GM23338 (cell line): Measurements from ENCODE around the gene FUT2. TPM values are rescaled to one million over a fixed set of nuclear protein-coding genes. Genes with fewer than 3 reads are reported as not detected.

ENCODE experiments used
- ATAC-seq: fragments of 200-7000 bp; cut with Tn5 transposase; 3 replicates; pipeline ENCODE4 v1.9.1; 2020
- DNase-seq: peaks from one replicate; pipeline ENCODE4 v3.0.0-alpha.2; 2015; ENCODE audit warnings: low spot score
- H2AFZ ChIP-seq: fragments of 200-600 bp; sonication (generic); 2 replicates; pipeline ENCODE4 v1.8.0; 2016; ENCODE audit warnings: antibody characterized with exemption, mild to moderate bottlenecking, moderate library complexity
- H3F3A ChIP-seq: fragments of 200-600 bp; sonication (generic); replicated peaks from 2 replicates; pipeline ENCODE4 v1.8.0; 2017; ENCODE audit warnings: antibody characterized with exemption, mixed run types, low read depth
- H3K27ac ChIP-seq: fragments of 200-600 bp; sonication (generic); 2 replicates; pipeline ENCODE4 v1.6.1; 2016; ENCODE audit warnings: low read depth
- H3K27me3 ChIP-seq: fragments of 200-600 bp; sonication (generic); 2 replicates; pipeline ENCODE4 v1.8.0; 2016; ENCODE audit warnings: mild to moderate bottlenecking, mixed run types, moderate library complexity; ENCODE audit not compliant: insufficient read depth
- H3K36me3 ChIP-seq: fragments of 200-600 bp; sonication (generic); 2 replicates; pipeline ENCODE4 v1.8.0; 2016; ENCODE audit warnings: mild to moderate bottlenecking; ENCODE audit not compliant: insufficient read depth
- H3K4me1 ChIP-seq: fragments of 200-600 bp; sonication (generic); 2 replicates; pipeline ENCODE4 v1.8.0; 2016; ENCODE audit warnings: mild to moderate bottlenecking, moderate library complexity; ENCODE audit not compliant: insufficient read depth
- H3K4me2 ChIP-seq: fragments of 200-600 bp; sonication (generic); 2 replicates; pipeline ENCODE4 v1.7.1; 2017; ENCODE audit warnings: mixed run types
- H3K4me3 ChIP-seq: fragments of 200-600 bp; sonication (generic); 2 replicates; pipeline ENCODE4 v1.6.1; 2016; ENCODE audit warnings: mixed run types
- H3K79me2 ChIP-seq: fragments of 200-600 bp; sonication (generic); replicated peaks from 2 replicates; pipeline ENCODE4 v1.8.0; 2017; ENCODE audit warnings: mild to moderate bottlenecking; ENCODE audit not compliant: insufficient read depth
- H3K9me2 ChIP-seq: fragments of 200-600 bp; sonication (generic); 2 replicates; pipeline ENCODE4 v1.8.0; 2017; ENCODE audit not compliant: insufficient read depth
- H4K20me1 ChIP-seq: fragments of 200-600 bp; sonication (generic); replicated peaks from 2 replicates; pipeline ENCODE4 v1.8.0; 2017; ENCODE audit warnings: mild to moderate bottlenecking; ENCODE audit not compliant: insufficient read depth
- H3K27ac Mint-ChIP-seq: 2 replicates; pipeline ENCODE4 v1.8.0; 2020; ENCODE audit warnings: inconsistent platforms, mild to moderate bottlenecking, moderate library complexity, mixed read lengths
- H3K27me3 Mint-ChIP-seq: 3 replicates; pipeline ENCODE4 v1.8.0; 2022; ENCODE audit warnings: low read depth, mild to moderate bottlenecking, moderate library complexity, mixed read lengths, inconsistent platforms; ENCODE audit not compliant: insufficient read depth, poor library complexity
- H3K36me3 Mint-ChIP-seq: 3 replicates; pipeline ENCODE4 v1.8.0; 2021; ENCODE audit warnings: low read depth, mild to moderate bottlenecking, inconsistent platforms, moderate library complexity, mixed read lengths
- H3K4me1 Mint-ChIP-seq: 3 replicates; pipeline ENCODE4 v1.8.0; 2020; ENCODE audit warnings: mild to moderate bottlenecking, inconsistent platforms, mixed read lengths
- H3K4me3 Mint-ChIP-seq: 3 replicates; pipeline ENCODE4 v1.8.0; 2021; ENCODE audit warnings: moderate library complexity, mild to moderate bottlenecking, inconsistent platforms, mixed read lengths
- H3K9me3 Mint-ChIP-seq: 3 replicates; pipeline ENCODE4 v1.8.0; 2020; ENCODE audit warnings: moderate library complexity, mild to moderate bottlenecking, inconsistent platforms, mixed read lengths
- EZH2 ChIP-seq: fragments of 200-600 bp; sonication (generic); IDR thresholded peaks from one replicate; pipeline ENCODE4 v1.8.0; 2017; ENCODE audit warnings: antibody characterized with exemption, mild to moderate bottlenecking, low read depth; ENCODE audit not compliant: unreplicated experiment
- EZH2phosphoT487 ChIP-seq: fragments of 200-600 bp; sonication (generic); IDR thresholded peaks from one replicate; pipeline ENCODE4 v1.8.1; 2018; ENCODE audit warnings: antibody characterized with exemption; ENCODE audit not compliant: unreplicated experiment
- JUNB ChIP-seq: IDR thresholded peaks from one replicate; pipeline ENCODE4 v1.6.1; 2016; ENCODE audit warnings: antibody characterized with exemption; ENCODE audit not compliant: unreplicated experiment
- NANOG ChIP-seq: IDR thresholded peaks from 2 replicates; pipeline ENCODE4 v1.6.1; 2016; ENCODE audit warnings: antibody characterized with exemption, borderline replicate concordance
- STAT1 ChIP-seq: IDR thresholded peaks from one replicate; pipeline ENCODE4 v1.6.1; 2016; ENCODE audit warnings: antibody characterized with exemption; ENCODE audit not compliant: unreplicated experiment
- ZNF114 ChIP-seq: fragments of 250-450 bp; sonication (Bioruptor Pico); IDR thresholded peaks from 2 replicates; pipeline ENCODE4 v1.5.0; 2020; ENCODE audit warnings: mild to moderate bottlenecking, moderate library complexity
- ZNF331 ChIP-seq: fragments of 250-450 bp; sonication (Bioruptor Pico); IDR thresholded peaks from 2 replicates; pipeline ENCODE4 v1.5.0; 2020; ENCODE audit warnings: low read depth, mild to moderate bottlenecking, moderate library complexity
- polyA plus RNA-seq: library from polyadenylated mRNA; unstranded; fragments of >200 nt; fragmentation: Nextera tagmentation; extraction: Ambion mirVana; gene quantifications from 2 replicates; pipeline ENCODE4 v1.2.1, GENCODE V29; 2016
- total RNA-seq: library from RNA; depleted of rRNA; stranded (reverse); fragments of >200 nt; shearing (Covaris generic); gene quantifications from 2 replicates; pipeline ENCODE4 v1.2.3, GENCODE V29; 2014
- TF ChIP-seq, protein P1 (sequence below), 2 experiments: fragments of 200-600 bp in 1 of 2; sonication (generic) in 1 of 2; conservative IDR thresholded peaks; 2 replicates each; pipeline versions ENCODE4 v1.5.1 to v1.6.1; 2016 to 2017; ENCODE audit warnings: antibody characterized with exemption in 2 of 2, low read depth in 2 of 2, mild to moderate bottlenecking in 2 of 2, moderate library complexity in 1 of 2
- TF ChIP-seq, protein P2 (sequence below): fragments of 250-450 bp; sonication (Bioruptor Pico); IDR thresholded peaks from 2 replicates; pipeline ENCODE4 v1.5.0; 2020; ENCODE audit warnings: mild to moderate bottlenecking, moderate library complexity
- TF ChIP-seq, protein P3 (sequence below): IDR thresholded peaks from 2 replicates; pipeline ENCODE4 v1.6.1; 2016; ENCODE audit warnings: antibody characterized with exemption

FUT2 gene
- total and polyA plus RNA-seq, 2 experiments from 2014 or later, result 5.0 to 5.6 TPM

DNA sequence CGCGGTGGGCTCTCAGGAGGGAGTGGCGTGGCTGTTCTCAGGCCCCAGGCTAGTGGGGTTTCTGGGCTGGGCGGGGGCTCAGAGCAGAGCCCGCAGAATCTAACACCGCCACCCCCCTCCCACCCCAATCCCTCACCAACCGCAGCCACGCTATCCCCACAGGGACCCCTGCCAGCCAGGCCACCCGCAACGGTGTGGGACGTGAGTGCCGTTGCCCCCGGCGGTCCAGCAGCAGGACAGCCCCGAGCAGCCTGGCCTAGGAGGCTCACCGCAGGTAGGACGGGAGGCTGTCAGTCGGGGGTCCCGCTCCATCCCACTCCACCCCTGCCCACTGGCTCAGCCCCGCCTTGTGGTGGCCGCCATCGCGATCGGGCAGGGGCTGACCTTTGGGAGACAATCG, 22.8 kb upstream of the FUT2 start, which contains the start of gene NTN5:
NTN5 (minus strand) TSS at position 24 of the 400 bp plus-strand sequence. CDS start 2,031 bp downstream, outside the sequence.
- TF ChIP-seq JUNB (no peak), EZH2phosphoT487 (no peak), EZH2 (no peak)
- TF ChIP-seq, protein P1, sequence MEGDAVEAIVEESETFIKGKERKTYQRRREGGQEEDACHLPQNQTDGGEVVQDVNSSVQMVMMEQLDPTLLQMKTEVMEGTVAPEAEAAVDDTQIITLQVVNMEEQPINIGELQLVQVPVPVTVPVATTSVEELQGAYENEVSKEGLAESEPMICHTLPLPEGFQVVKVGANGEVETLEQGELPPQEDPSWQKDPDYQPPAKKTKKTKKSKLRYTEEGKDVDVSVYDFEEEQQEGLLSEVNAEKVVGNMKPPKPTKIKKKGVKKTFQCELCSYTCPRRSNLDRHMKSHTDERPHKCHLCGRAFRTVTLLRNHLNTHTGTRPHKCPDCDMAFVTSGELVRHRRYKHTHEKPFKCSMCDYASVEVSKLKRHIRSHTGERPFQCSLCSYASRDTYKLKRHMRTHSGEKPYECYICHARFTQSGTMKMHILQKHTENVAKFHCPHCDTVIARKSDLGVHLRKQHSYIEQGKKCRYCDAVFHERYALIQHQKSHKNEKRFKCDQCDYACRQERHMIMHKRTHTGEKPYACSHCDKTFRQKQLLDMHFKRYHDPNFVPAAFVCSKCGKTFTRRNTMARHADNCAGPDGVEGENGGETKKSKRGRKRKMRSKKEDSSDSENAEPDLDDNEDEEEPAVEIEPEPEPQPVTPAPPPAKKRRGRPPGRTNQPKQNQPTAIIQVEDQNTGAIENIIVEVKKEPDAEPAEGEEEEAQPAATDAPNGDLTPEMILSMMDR (conservative IDR thresholded peaks at IDR 0.05; ENCODE audit: low read depth in 2 of 2), result no peak
- peak within 1 kb of the TSS; percentile 34; the same call in 1 of the 2 replicates for H3K4me3 ChIP-seq
- H3K27me3 ChIP-seq, result no peaks in the 10 kb centered on the region
- ATAC-seq, result peak; percentile 6; the same call in 2 of the 3 replicates
- peak within 1 kb of the TSS; percentile 75 for H3K4me2 ChIP-seq
- Mint-ChIP-seq H3K9me3 (peaks cover 9% of the 10 kb centered on the region; the same call in 2 of the 3 replicates), H3K4me3 (peak within 1 kb of the TSS; percentile 36; the same call in 1 of the 3 replicates), H3K27ac (no peak within 1 kb of the TSS), H3K27me3 (peaks cover 23% of the 10 kb centered on the region), H3K36me3 (no peaks in the 10 kb centered on the region; the same call in 2 of the 3 replicates), H3K4me1 (peaks cover 33% of the 10 kb centered on the region)
- H2AFZ ChIP-seq, result peak within 1 kb of the TSS; percentile 96
- H4K20me1 ChIP-seq, result no peaks in the 10 kb centered on the region
- H3K79me2 ChIP-seq, result no peaks in the 10 kb centered on the region
- no peaks in the 10 kb centered on the region for H3K36me3 ChIP-seq
- no peak within 1 kb of the TSS for H3K27ac ChIP-seq
- no peaks in the 10 kb centered on the region for H3F3A ChIP-seq
- DNase-seq, result peak; percentile 29
- H3K4me1 ChIP-seq, result peaks cover 23% of the 10 kb centered on the region
- H3K9me2 ChIP-seq, result no peaks in the 10 kb centered on the region

DNA sequence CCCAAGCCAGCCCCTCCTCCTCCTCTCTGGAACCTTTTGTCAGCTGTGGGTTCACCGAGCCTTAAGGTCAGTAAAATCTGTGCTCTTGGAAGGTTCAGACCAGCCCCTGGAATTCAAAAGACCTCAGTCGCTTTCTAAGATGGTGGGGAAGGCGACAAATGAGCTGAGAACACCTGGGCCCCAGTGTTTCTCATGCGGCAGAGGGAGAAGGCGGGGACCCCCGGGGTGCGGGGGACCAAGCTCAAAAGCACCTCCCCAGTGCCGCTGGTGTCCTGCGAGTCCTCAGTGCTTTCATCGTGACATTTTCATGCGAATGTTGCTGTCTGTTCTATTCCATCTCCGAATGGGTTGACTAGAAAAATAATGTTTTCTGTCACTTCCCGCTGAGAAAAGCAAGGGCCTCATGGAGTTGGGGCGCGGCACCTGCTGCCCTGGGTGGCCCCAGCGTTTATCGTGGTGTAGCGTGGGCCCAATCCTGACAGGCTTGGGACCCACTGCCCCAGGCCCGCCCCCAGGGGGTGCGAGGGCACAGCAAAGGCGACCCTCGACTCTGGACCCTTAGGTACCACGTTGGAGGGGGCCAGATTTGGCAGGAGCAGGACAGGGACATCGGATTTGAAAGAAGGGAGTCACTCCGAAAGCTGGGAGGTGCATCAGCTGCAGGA, 22.2 kb upstream of the FUT2 start:
- H3K4me2 ChIP-seq, result peak overlapping the region; percentile 75
- no peak overlapping the region for H3K27ac ChIP-seq
- no peaks in the 10 kb centered on the region for H3K27me3 ChIP-seq
- peak overlapping the region; percentile 34; the same call in 1 of the 2 replicates for H3K4me3 ChIP-seq
- H3K9me2 ChIP-seq, result no peaks in the 10 kb centered on the region
- DNase-seq (no peak), ATAC-seq (peak; percentile 3; the same call in 2 of the 3 replicates)
- no peaks in the 10 kb centered on the region for H3F3A ChIP-seq
- Mint-ChIP-seq H3K4me1 (peaks cover 33% of the 10 kb centered on the region), H3K4me3 (peak overlapping the region; percentile 36; the same call in 1 of the 3 replicates), H3K36me3 (no peaks in the 10 kb centered on the region; the same call in 2 of the 3 replicates), H3K27me3 (peaks cover 23% of the 10 kb centered on the region), H3K27ac (no peak overlapping the region), H3K9me3 (peaks cover 9% of the 10 kb centered on the region; the same call in 2 of the 3 replicates)
- H2AFZ ChIP-seq, result peak overlapping the region; percentile 96
- H3K36me3 ChIP-seq, result no peaks in the 10 kb centered on the region
- no peaks in the 10 kb centered on the region for H3K79me2 ChIP-seq
- peaks cover 23% of the 10 kb centered on the region for H3K4me1 ChIP-seq
- no peaks in the 10 kb centered on the region for H4K20me1 ChIP-seq
- TF ChIP-seq, protein P2, sequence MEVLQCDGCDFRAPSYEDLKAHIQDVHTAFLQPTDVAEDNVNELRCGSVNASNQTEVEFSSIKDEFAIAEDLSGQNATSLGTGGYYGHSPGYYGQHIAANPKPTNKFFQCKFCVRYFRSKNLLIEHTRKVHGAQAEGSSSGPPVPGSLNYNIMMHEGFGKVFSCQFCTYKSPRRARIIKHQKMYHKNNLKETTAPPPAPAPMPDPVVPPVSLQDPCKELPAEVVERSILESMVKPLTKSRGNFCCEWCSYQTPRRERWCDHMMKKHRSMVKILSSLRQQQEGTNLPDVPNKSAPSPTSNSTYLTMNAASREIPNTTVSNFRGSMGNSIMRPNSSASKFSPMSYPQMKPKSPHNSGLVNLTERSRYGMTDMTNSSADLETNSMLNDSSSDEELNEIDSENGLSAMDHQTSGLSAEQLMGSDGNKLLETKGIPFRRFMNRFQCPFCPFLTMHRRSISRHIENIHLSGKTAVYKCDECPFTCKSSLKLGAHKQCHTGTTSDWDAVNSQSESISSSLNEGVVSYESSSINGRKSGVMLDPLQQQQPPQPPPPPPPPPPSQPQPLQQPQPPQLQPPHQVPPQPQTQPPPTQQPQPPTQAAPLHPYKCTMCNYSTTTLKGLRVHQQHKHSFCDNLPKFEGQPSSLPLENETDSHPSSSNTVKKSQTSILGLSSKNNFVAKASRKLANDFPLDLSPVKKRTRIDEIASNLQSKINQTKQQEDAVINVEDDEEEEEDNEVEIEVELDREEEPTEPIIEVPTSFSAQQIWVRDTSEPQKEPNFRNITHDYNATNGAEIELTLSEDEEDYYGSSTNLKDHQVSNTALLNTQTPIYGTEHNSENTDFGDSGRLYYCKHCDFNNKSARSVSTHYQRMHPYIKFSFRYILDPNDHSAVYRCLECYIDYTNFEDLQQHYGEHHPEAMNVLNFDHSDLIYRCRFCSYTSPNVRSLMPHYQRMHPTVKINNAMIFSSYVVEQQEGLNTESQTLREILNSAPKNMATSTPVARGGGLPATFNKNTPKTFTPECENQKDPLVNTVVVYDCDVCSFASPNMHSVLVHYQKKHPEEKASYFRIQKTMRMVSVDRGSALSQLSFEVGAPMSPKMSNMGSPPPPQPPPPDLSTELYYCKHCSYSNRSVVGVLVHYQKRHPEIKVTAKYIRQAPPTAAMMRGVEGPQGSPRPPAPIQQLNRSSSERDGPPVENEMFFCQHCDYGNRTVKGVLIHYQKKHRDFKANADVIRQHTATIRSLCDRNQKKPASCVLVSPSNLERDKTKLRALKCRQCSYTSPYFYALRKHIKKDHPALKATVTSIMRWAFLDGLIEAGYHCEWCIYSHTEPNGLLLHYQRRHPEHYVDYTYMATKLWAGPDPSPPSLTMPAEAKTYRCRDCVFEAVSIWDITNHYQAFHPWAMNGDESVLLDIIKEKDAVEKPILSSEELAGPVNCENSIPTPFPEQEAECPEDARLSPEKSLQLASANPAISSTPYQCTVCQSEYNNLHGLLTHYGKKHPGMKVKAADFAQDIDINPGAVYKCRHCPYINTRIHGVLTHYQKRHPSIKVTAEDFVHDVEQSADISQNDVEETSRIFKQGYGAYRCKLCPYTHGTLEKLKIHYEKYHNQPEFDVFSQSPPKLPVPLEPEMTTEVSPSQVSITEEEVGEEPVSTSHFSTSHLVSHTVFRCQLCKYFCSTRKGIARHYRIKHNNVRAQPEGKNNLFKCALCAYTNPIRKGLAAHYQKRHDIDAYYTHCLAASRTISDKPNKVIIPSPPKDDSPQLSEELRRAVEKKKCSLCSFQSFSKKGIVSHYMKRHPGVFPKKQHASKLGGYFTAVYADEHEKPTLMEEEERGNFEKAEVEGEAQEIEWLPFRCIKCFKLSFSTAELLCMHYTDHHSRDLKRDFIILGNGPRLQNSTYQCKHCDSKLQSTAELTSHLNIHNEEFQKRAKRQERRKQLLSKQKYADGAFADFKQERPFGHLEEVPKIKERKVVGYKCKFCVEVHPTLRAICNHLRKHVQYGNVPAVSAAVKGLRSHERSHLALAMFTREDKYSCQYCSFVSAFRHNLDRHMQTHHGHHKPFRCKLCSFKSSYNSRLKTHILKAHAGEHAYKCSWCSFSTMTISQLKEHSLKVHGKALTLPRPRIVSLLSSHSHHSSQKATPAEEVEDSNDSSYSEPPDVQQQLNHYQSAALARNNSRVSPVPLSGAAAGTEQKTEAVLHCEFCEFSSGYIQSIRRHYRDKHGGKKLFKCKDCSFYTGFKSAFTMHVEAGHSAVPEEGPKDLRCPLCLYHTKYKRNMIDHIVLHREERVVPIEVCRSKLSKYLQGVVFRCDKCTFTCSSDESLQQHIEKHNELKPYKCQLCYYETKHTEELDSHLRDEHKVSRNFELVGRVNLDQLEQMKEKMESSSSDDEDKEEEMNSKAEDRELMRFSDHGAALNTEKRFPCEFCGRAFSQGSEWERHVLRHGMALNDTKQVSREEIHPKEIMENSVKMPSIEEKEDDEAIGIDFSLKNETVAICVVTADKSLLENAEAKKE (CRISPR knock-in tag), result no peak
- no peak for TF ChIP-seq EZH2phosphoT487
- TF ChIP-seq STAT1, result no peak
- TF ChIP-seq EZH2, result no peak
- no peak for TF ChIP-seq JUNB
- TF ChIP-seq NANOG, result no peak
- no peak for TF ChIP-seq ZNF114 (CRISPR knock-in tag)
- TF ChIP-seq, protein P3, sequence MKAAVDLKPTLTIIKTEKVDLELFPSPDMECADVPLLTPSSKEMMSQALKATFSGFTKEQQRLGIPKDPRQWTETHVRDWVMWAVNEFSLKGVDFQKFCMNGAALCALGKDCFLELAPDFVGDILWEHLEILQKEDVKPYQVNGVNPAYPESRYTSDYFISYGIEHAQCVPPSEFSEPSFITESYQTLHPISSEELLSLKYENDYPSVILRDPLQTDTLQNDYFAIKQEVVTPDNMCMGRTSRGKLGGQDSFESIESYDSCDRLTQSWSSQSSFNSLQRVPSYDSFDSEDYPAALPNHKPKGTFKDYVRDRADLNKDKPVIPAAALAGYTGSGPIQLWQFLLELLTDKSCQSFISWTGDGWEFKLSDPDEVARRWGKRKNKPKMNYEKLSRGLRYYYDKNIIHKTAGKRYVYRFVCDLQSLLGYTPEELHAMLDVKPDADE, result no peak
- TF ChIP-seq ZNF331 (CRISPR knock-in tag), result no peak
